GM18858 (cell line): ENCODE data around the gene MIPOL1.
"Not testable (repeated sequence)": the region's sequence is repeated elsewhere in the genome, so short reads cannot be mapped to it uniquely, and the experiment has no call there.

Experiments
- ATAC-seq: cut with Tn5 transposase; IDR thresholded peaks from one replicate; pipeline ENCODE4 v1.9.1; 2021; ENCODE audit not compliant: unreplicated experiment

Gene MIPOL1

DNA sequence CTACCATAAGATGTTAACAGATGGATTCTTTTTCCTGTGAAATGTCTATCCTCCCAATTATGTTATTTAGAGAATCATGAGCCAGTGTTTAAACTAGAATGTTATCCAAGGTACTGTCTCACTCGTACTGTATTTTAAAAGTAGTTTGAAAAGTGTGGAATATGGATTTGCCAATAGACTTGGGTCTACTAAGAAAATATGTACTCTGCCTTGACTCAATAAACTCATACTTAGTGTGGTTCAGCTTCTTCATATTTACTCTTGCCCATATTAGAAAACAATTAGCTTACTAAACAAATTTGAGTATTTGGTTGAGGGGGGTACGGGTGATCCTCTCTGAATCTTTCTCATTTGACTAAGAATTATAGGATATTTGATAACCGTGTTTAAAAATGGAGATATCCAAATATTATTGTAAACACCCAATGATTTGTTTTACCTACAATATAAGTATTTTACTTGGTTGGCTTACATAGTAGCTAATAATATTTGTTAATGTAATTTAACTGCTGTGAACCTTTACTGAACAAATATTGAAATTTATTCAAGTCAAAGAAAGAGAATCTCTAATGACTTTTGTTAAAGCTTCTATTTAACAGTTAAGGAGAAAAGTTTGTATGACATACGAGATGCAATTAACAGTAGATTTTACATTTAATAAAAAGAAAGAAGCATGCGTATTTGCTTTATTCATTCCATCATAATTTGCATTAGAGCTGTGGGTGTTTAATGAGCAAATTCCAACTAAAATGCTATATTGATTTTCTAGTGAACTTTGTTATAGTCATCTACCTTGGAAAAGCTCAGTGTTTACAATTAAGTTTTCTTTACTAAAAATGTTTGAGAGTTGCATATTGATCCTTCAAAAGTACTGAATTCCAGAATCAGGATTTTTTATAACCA is 81.2 kb downstream of the MIPOL1 start:
- ATAC-seq, result no peak

DNA sequence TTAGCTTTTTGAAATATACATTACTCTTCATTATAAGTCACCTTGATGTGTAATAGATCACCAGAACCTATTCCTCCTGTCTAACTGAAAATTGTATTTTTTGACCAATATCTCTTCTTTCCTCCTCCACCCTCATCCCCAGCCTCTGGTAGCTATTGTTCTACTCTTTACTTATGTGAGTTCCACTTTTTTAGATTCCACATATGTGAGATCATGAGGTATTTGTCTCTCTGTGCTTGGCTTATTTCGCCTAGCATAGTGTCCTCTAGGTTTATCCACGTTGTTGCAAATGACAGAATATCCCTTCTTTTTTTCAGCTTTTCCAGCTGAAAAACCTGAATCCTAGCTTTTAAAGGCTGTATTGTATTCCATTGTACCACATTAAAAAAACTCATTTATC is 82.1 kb downstream of the MIPOL1 start:
- no peak for ATAC-seq

DNA sequence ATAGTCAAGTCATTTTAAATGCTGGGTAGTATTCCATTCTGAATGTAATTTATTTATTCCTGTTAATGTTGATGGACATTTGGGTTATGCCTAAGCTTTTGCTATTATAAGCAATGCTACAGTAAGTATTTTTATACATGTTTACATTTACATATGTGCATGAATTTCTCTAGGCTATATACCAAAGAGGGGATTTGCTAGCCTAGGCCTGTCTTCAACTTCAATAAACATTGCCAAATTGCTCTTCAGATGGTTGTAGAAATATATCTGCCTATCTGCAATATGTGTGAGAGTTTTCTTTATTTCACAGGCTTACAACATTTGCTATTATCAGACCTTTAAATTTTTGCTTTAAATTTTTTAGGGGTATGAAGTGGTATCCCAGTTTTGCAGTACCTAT is 87.0 kb downstream of the MIPOL1 start:
- ATAC-seq, result no peak

DNA sequence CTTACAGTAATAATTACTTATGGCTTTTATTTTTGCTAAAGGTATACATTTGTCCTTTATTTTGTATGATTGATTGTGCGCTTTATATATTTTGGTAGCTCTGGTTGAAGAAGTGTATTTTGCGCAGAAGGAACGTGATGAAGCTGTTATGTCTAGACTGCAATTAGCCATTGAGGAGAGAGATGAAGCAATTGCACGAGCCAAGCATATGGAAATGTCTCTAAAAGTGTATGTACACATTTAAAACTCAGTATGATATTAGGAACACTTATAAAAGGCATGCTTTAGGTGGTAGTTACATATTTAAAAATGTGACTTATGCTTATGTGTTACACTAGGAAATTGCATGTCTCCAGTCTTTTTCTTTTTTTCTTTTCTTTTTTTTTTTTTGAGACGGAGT is 87.5 kb downstream of the MIPOL1 start:
- no peak for ATAC-seq

DNA sequence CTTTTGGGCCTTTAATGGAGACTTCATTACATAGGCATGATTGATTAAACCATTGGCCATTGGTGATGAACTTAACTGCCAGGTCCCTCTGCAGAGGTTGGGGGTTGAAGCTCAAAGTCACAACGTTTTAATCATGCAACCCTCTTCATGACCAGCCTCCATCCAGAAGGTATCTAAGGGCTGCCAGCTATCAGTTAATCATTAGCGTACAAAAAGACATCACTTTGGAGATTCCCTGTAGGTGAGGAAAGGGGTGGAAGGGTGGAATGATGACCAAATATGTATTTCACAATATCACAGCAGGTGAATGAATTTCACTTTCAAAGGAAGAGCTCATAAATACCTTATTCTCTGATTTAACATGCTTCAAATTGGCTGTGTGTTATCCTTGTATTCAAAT is 92.0 kb downstream of the MIPOL1 start:
- no peak for ATAC-seq

DNA sequence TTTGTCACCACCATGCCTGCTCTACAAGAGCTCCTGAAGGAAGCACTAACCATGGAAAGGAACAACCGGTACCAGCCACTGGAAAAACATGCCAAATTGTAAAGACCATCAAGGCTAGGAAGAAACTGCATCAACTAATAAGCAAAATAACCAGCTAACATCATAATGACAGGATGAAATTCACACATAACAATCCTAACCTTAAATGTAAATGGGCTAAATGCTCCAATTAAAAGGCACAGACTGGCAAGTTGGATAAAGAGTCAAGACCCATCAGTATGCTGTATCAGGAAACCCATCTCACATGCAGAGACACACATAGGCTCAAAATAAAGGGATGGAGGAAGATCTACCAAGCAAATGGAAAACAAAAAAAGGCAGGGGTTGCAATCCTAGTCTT is 97.5 kb downstream of the MIPOL1 start:
- not testable (repeated sequence) for ATAC-seq

DNA sequence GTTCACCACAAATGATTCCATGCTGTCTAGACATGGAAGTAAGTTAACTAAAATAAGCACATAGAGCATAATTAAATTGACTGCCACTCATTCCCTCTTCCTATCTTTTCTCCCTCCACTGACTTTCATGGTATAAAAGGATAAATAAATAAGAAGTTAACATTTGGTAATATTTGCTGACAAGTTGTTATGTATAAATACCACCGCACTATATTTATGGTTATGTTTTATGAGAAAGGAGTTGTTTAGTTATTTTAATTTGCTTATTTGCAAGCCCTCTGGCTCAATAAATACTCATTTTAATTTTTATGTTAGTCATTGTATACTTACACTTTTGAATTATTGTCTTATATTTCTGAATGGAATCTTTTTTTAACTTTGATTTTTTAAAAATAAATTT is 113.5 kb downstream of the MIPOL1 start:
- ATAC-seq, result no peak

DNA sequence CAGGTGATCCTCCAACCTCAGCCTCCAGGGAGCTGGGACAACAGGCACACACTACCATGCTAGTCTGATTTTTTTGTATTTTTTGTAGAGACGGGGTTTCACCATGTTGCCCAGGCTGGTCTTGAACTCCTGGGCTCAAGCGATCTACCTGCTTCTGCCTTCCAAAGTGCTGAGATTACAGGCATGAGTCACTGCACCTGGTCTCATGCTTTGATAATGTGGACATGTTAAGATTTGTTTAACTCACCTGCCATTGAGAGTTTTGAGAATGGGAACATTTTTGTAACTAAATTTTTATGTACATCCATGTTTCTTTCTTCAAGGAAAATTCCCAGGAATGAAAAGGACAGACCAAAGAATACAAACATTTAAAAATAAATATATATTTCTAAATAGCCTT is 121.2 kb downstream of the MIPOL1 start:
- ATAC-seq, result no peak

DNA sequence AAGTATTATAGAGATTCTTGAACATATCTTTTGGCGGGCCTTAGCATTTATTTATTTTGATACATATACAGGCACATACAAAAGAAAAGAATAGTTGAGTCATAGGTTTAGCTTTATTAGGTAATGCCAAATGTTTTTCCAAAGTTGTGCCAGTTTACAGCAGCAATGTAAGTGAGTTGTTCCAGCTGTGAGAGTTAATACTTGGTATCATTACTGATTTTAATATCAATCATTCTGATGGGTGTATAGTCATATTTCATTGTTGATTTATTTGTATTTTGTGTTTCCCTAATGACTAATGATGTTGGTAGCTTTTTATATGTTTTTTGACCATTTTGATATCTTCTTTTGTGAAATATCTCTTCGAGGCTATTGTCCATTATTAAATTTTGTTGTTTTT is 122.4 kb downstream of the MIPOL1 start:
- ATAC-seq, result no peak

DNA sequence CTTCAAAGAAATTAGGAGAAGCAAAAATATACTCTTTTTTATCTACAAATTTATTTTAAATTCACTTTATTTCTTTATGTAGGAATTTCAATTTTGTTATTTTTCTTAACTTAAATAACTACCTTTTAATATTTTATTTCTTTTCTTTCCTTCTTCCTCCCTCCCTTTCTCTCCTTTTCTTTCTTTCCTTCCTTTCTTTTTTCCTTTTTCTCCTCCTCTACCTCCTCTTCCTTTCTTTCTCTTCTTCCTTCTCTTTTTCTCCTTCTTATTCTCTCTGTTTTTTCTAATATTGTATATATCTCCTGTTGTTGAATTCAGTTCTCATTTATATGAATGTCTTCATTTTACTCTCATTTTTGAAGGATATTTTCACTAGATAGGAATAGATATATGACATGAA is 127.6 kb downstream of the MIPOL1 start:
- ATAC-seq, result no peak

DNA sequence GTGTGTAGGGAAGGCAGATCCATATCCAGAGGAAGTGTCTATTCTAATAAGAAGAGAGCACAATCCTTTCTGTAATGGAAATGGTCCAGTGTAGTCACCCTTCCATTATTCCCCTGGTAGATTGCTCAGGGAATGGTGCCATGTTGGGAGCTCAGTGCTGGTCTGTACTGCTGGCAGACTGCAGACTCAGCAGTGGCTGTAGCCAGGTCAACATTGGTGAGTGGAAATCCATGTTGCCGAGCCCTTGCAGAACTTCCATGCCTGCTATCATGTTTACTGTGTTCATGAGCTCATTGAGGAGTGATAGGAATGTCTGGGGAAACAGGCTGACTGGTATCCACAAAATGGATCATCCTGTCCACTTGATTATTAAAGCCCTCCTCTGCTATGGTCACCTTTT is 128.7 kb downstream of the MIPOL1 start:
- no peak for ATAC-seq

DNA sequence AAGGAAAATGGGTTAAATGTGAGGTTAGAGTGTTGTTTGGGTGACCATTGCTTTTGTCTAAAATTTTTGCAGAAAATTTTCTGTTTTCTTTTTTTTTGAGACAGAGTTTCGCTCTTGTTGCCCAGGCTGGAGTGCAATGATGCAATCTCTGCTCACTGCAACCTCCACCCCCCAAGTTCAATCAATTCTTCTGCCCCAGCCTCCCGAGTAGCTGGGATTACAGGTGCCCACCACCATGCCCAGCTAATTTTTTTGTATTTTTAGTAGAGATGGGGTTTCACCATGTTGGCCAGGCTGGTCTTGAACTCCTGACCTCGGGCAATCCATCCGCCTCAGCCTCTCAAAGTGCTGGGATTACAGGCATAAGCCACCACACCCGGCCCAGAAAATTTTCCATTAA is 130.2 kb downstream of the MIPOL1 start:
- not testable (repeated sequence) for ATAC-seq

DNA sequence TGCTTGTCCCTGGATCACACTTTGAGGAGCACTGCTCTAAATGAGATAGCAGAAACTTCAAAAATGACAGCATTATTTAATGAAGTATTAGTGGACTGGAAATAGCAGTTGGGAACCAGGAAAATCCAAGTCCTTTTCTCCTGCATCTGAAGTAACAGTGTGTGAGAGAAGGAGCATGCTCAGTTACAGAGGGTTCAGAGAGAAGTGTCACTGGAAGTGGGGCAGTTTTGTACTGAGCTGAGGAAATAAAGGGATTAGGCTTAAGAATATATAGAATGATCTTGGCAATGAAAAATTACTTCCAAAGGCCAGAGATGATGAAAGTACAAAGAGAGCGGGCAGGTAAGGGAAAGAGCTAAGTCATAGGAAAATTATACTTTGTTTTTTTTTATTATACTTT is 130.9 kb downstream of the MIPOL1 start:
- ATAC-seq, result no peak

DNA sequence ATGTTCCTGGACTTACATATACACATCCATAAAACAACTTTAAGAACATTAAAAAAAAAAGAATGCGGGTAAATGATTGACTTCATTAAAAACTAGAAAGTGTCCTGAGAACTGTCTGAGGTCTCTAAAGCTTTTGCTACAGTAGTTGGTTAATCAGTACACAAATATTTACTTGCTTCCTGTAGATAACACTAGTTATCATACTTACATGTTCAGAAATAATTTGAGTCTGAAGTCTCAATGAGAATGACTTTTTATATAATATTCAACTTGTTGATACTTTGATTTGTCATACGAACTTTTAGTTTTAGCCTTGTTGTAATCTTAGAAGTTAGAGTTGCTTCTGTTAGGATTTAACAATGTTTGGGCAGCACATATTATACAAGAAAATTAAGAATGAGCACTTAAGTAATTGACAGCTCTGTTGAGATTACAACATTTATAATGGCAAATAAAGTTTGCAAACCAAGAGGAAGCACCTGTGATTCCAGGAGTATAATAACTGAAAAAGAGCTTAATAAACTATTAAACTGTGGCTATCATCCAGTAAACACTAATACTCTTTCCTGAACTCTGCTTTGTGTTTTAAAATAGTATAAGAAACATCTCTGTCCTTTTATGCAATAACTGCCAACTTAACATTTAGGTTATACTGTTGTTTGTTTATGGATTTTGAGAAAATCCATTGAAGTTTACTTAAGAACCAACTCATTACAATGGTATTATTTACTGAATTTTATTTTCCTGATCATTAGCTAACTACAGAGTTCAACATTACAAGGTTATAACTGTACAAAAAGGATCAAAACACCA is 131.7 kb downstream of the MIPOL1 start:
- no peak for ATAC-seq

DNA sequence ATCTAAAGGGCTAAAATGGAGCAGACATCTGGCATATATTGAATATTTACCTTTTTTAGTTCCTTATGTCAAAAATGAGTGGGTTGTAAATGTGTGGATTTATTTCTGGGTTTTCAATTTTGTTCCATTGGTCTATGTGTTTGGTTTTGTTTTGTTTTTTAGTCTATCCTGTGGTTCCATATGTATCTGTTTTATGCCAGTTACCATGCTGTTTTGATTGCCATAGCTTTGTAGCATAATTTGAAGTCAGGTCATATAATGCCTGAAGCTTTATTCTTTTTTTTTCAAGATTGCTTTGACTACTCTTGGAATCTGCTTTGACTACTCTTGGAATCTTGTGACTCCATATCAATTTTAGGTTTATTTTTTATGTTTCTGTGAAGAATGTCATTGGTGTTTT is 133.2 kb downstream of the MIPOL1 start:
- no peak for ATAC-seq

DNA sequence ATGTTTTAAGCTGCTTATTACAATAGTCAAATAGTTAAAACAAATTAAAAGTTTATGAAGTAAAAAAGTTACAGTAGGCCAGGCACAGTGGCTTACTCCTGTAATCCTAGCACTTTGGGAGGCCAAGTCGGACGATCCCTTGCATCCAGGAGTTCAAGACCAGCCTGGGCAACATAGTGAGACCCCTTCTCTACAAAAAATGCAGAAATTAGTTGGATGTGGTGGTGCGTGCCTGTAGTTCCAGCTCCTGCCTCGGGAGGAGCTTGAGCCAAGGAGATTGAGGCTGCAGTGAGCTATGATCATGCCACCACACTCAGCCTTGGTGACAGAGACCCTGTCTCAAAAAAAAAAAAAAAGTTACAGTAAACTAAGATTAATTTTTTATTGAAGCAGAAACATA is 142.6 kb downstream of the MIPOL1 start:
- ATAC-seq, result no peak

DNA sequence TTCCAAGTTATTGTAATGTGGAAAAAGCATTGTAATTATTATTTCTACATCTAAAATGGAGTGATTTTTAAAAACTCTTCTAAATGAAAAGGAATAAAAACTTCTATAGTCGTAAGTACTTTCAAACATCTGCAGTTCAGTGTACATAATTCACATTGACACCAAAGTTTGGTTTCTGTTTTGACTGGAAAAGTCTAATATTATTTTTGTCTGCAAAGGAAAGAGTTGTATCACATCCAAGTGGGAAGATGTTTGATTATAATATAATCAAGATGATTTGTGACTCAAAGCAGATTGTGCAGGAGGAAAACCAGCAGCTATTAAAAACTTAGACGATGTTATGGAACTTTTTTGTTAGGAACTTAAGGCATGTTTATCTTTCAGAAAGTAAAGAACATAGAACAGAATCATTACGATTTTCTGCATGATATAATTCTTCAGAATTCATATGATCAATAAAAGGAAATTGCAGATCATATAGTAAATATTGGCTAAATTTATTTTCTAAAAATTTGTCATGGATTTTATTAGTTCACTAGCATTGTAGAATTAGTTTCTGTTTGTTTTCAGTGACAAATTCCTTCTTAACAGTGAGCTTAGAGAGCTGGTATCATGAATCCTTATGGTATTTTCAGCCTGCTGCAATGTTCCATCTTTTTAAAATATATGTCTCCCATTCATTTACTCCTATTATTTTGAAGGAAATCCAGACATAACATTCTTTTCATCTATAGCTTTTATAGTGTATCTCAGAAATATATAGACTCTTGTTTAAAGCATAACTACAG is 145.8 kb downstream of the MIPOL1 start:
- ATAC-seq, result no peak

DNA sequence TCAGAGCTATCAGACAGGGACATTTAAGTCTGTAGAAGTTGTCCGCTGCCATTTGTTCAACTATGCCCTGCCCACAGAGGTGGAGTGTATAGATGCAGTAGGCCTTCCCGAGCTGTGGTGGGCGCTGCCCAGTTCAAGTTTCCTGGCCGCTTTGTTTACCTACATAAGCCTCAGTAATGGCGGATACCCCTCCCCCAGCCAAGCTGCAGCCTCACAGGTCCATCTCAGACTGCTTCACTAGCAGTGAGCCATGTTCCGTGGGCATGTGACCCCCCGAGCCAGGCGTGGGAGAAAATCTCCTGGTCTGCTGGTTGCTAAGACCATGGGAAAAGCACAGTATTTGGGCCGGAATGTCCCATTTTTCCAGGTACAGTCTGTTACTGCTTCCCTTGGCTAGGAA is 165.9 kb downstream of the MIPOL1 start:
- no peak for ATAC-seq

DNA sequence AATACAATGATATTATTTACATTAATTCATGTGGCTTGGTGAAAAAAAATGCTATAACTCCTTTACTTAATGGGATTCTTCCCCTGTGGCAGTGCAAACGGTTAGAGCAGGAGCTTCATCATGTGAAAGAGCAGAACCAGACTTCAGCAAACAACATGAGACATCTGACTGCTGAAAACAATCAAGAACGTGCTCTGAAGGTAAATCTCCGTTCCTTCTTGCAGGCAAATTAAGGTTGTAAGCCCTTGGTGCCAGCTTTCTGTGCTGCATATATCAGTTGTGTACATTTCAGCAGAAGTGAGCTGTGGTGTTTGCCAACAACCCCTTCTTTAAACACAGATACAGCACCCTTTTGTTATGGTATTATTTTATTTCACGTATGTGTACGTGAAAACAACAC is 171.7 kb downstream of the MIPOL1 start:
- ATAC-seq, result no peak

DNA sequence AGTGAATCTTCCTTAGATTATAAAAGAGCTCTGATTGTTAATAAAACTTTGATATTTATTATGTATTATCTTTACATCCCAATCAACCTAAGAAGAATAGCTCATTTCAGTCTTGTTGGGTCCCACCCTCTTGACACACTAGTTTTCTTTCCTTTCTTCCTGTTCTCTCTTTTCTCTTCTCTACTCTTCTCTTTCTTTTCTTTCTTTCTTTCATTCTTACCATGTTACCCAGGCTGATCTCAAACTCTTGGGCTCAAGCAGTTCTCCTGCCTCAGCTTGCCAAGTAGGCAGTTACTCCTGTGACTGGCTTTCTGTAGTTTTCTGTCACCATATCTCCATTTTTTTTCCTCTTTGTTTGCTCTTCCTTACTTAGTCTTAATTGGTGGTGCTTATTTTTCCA is 177.8 kb downstream of the MIPOL1 start:
- ATAC-seq, result no peak

DNA sequence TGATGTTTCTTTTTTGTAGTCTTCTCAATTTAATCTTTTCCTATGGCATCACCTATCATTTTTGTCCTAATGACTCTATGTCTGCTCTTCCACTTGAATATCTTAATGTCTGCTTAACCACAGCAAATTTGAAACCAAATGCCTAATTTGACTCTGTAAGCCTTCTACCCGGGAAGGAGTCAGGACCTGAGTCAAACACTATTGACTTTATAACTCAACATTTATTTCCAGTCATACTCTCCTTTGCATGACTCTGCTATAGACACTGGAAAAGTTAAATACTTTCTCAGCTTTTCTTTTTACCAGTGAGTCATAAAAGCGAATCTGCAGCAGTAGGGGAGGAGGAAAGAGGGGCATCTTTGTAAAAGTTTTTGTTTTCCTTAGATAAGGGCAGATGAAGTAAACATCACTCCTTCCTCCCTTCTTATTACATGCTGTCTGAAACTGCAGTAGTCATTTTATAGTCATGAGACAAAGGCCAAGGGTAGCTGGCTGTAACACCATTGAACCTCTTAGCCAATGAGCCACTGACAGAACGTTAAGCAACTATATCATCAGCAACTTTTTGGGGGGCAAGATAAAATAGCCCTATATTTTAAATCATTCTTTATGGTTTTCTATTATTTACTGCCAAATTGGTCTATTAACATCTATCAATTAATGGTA is 179.3 kb downstream of the MIPOL1 start:
- no peak for ATAC-seq
